Mucosa of gallbladder (tissue), 1 donor: ENCODE data around the gene CA10. TPM values are rescaled to one million over a fixed set of nuclear protein-coding genes. Genes with fewer than 3 reads are reported as not detected.
A peak's percentile ranks its signal among the peaks of the same experiment; 100 is the strongest.

Experiments
- DNase-seq: peaks from one replicate; pipeline ENCODE4 v3.0.0-alpha.2; 2020; ENCODE audit warnings: low spot score
- total RNA-seq: library from RNA; stranded (reverse); gene quantifications from one replicate; pipeline ENCODE4 v1.2.1, GENCODE V29; 2021
- donor health status: DM: no; HTN: no; CAD: no.

CA10 gene
- total RNA-seq, 1 donor from 2014 or later = 0.17 TPM

DNA sequence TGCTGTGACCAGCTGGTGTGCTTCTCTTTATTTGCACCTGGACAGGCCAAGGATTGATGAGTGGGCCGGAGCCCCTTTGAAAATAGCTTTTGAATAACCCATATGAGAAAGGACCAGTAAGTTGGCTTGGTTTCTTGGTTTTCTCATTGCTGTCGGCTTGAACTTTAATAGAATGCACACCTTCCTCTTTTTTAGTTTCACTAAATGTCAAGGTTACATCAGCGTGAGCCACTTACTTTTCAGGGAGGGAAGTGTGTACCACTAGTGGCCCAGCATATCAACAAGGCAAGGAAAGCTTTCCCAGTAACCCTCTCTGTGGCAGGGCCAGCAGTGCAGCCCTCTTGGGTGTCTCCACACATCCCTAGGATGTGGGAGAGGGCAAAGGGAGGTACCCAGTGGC is 433.3 kb downstream of the CA10 start:
- no peak for DNase-seq

GRCh38 chr17:51724043-51724580 is 434.4 kb downstream of the CA10 start:
- DNase-seq = no peak

DNA sequence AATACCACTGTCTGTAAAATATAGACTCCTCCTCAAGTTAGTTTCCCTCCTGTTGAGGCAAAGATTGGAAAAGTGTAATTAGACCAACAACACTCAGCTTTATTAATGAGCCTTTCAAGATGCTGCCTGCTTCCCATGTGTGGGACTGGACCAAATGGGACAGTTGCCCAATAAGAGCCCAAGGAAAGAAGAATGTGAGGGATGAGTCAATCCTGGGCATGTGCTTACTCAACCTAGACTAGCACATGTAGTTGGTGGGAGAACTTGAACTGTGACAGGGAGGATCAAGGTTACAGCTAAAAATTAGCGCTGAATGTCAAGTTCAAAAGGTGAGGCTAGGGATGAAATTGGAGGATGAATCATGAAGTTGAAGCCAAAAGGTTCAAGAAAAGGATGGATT is 435.5 kb downstream of the CA10 start:
- DNase-seq = no peak

- no peak for DNase-seq
Observed at GRCh38 chr17:51721730-51722129, 436.8 kb downstream of the CA10 start.

DNA sequence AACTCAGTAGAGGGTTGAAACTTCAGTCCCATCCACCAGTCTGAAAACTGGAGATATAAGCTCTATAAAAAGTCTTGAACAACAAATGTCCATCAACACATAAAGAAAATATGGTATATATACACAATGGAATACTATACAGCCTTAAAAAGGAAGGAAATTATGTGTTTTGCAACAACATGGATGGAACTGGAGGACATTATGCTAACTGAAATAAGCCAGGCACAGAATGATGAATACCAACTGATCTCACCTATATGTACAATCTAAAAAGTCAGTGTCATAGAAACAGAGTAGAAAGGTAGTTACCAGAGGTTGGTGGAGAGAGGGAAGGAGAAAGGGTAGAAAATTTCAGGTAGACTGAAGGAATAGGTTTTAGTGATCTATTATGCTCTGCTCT is 438.1 kb downstream of the CA10 start:
- DNase-seq = no peak

DNA sequence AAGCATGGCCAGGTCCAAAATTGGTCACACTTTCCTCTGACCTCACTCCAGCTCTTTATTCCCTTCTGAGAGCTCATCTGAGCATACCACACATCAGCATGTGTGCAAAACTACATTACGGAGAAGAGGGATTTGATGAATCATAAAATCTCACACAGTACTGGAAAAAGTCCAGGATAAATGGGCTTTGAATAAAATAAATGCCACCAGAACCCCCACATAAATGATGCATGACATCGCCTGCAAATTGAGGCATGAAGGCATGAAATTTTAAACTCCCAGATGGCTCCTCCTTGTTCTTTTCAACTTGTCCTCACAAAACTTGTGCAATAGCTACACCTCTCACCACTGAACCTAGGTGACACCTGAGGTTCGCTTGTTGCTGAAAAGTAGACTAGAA is 439.5 kb downstream of the CA10 start:
- DNase-seq = no peak

DNA sequence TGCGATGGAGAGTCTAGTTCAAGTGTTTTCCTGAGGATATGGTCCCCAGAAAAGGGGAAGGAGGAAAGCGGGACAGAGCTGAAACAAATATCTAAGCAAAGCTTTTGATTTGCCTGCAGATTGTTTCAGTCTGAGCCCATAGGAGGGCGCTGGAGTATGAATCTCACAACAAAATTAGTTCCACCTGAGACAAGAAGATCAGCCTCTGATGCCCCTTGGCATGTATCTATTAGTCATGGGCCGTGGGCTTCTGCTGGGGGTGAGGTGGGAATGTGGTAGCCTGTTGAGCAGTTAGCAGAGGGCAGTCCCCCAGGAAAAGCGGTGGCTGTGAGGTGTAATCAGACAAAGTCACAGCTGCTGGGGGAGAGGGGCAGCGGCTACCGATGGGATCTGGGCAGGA is 446.9 kb downstream of the CA10 start:
- no peak for DNase-seq

GRCh38 chr17:51710634-51710979 is 447.9 kb downstream of the CA10 start:
- no peak for DNase-seq

GRCh38 chr17:51709694-51710633 is 448.6 kb downstream of the CA10 start:
- DNase-seq = no peak

GRCh38 chr17:51707216-51707615 is 451.3 kb downstream of the CA10 start:
- no peak for DNase-seq

GRCh38 chr17:51706093-51706492 is 452.4 kb downstream of the CA10 start:
- DNase-seq = no peak

GRCh38 chr17:51703361-51704341 is 454.9 kb downstream of the CA10 start:
- peak; percentile 53 for DNase-seq

- no peak for DNase-seq
Observed at GRCh38 chr17:51702963-51703360, 455.6 kb downstream of the CA10 start.

DNA sequence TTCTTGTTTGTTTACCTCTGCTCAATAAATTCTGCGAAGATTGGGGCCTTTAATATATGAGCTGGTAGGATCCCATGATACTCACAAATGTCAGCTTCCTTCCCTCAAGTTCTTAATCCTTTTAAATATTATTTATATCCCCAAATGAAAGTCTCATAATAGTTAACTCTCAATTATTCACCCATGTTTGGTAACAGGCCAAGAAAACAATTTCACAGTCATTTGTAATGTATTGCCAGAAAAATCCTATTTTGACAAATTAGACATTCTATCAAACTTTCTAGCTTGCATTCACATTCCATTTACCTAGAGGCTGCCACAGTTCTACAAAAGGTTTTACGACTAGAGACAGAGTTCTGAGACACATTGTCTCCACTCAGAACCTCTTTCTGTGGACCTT is 457.0 kb downstream of the CA10 start:
- DNase-seq = no peak

DNA sequence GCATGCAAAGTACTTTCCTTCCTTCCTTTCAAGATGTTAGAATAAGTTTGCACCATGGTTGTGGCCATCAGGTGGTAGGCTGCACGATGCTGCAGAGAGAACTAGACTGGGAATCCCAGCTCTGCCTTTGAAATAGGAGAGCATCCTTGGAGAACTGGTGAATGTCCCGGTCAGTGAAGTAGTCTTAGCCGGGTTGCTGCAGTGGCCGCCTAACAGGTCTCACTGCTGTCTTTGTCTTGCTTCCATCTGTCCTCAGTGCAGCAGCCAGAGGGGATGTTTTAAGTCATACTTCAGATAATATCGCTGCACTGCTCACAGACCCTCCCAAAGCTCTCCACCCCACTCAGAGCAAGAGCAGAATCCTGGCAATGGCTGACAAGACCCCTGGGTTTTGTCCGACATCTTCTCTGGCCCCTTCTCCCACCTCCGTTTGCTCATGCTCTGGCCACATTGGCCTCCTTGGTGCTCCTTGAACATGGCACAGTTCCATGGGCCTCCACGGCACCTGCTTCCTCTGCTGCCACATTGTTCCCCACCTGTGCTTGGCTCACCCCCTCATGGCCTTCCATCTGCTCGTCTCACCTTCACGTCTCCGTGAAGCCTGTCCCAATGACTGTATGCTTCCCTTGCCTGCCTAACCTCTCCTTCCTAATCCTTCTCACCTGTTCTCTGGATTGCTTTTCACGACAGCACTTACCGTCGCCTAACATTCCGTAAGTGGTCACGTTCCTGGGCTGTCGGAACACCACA is 458.3 kb downstream of the CA10 start:
- DNase-seq = no peak

DNA sequence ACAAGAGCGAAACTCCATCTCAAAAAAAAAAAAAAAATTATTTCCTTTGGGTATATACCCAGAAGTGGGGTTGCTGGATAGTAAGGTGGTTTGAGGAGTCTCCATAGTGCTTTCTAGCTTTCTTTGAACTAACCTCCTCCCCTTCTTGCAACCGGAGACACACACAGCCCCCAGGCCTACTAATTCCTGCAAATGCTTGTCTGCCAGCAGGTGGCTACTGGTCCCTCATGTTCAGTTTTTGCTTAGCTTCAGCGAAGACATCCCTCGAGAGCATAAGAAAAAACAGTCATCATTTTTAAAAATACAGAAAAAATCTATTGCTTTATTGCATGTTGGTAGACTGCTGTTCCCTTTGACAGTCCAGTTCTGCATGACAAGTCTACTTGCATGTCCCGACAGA is 459.2 kb downstream of the CA10 start:
- no peak for DNase-seq

- DNase-seq = no peak
Observed at GRCh38 chr17:51692917-51693316, 465.6 kb downstream of the CA10 start.

DNA sequence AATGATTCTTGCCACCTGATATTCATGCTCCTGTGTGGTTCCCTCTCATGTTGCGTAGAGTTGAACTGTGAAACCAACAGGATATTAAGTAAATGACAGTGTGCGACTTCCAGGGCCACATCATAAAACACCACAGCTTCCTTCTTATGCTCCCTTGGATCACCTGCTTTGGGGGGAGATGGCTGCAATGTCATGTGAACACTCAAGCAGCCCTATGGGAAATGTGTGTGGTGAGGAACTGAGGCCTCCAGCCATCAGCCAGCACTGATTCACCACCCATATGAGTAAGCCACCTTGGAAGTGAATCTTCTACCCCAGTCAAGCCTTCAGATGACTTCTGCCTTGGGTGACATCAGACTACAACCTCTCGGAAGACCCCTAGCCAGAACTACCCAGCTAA is 470.6 kb downstream of the CA10 start:
- DNase-seq = no peak

GRCh38 chr17:51685287-51685909 is 473.1 kb downstream of the CA10 start:
- DNase-seq = no peak

DNA sequence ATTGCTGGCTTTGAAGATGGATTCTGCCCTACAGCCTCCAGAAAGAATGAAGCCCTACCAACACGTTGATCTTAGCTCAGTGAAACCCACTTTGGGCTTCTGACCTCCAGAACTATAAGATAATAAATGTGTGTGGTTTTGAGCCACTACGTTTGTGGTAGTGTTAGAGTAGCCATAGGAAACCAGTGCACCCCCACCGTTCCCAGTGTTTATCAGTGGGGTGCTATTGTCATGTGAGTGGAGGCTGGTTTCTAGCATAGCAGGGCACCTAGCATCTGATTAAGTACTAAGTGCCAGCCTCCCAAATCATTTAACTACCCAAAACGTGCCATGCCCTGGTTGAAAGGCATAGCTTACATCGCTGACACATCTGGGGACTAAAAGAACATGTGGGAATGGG is 474.3 kb downstream of the CA10 start:
- no peak for DNase-seq

DNA sequence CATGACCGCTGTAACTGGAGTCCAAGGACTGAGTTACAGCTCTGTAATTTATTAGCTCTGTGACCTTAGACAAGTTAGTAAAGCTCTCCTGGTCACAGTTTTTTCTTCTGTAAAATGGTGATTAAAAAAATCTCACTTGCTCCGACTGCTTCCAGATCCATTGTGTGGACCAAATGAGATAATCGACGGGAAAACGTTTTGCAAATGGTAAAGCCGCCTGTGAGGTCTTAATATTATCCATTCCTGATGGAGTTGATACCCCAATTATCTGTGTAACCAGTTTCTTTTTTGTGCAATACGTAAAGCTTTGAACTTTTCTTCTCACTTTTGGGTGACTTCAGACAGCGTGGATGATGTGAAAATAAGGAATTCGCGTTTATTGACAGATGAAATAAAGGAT is 475.2 kb downstream of the CA10 start:
- no peak for DNase-seq
